Hepatocyte (in vitro differentiated cells): ENCODE results near the gene NDP. TPM values are rescaled to one million over a fixed set of nuclear protein-coding genes. Genes with fewer than 3 reads are reported as not detected.

Experiments used
- DNase-seq: peaks from one replicate; pipeline ENCODE4 v3.0.0-alpha.2; 2016; ENCODE audit warnings: low spot score
- H2AFZ ChIP-seq: fragments of 200-600 bp; sonication (generic); 2 replicates; pipeline ENCODE4 v1.6.0; 2016; ENCODE audit warnings: antibody characterized with exemption, mild to moderate bottlenecking
- H3K27ac ChIP-seq: fragments of 200-600 bp; sonication (generic); 2 replicates; pipeline ENCODE4 v1.5.1; 2016; ENCODE audit warnings: mild to moderate bottlenecking
- H3K27me3 ChIP-seq: fragments of 200-600 bp; sonication (generic); 2 replicates; pipeline ENCODE4 v1.6.1; 2016
- H3K36me3 ChIP-seq: fragments of 200-600 bp; sonication (generic); replicated peaks from 2 replicates; pipeline ENCODE4 v1.5.1; 2016; ENCODE audit warnings: low read depth; ENCODE audit not compliant: insufficient read depth
- H3K4me1 ChIP-seq: fragments of 200-600 bp; sonication (generic); 2 replicates; pipeline ENCODE4 v1.5.1; 2016; ENCODE audit warnings: mild to moderate bottlenecking, moderate library complexity; ENCODE audit not compliant: insufficient read depth
- H3K4me2 ChIP-seq: fragments of 200-600 bp; sonication (generic); 2 replicates; pipeline ENCODE4 v1.6.0; 2016
- H3K4me3 ChIP-seq: fragments of 200-600 bp; sonication (generic); 2 replicates; pipeline ENCODE4 v1.5.1; 2016; ENCODE audit warnings: mild to moderate bottlenecking
- H3K79me2 ChIP-seq: fragments of 200-600 bp; sonication (generic); 2 replicates; pipeline ENCODE4 v1.6.0; 2017; ENCODE audit warnings: mild to moderate bottlenecking
- H3K9me2 ChIP-seq: fragments of 200-600 bp; sonication (generic); replicated peaks from 2 replicates; pipeline ENCODE4 v1.6.0; 2017; ENCODE audit warnings: mild to moderate bottlenecking; ENCODE audit not compliant: insufficient read depth
- H3K9me3 ChIP-seq: fragments of 200-600 bp; sonication (generic); 2 replicates; pipeline ENCODE4 v1.5.1; 2016; ENCODE audit warnings: low read depth, mild to moderate bottlenecking
- H4K20me1 ChIP-seq: fragments of 200-600 bp; sonication (generic); 2 replicates; pipeline ENCODE4 v1.6.0; 2016; ENCODE audit warnings: mild to moderate bottlenecking; ENCODE audit not compliant: insufficient read depth, poor library complexity, severe bottlenecking
- CTCF ChIP-seq: fragments of 200-600 bp; sonication (generic); IDR thresholded peaks from 2 replicates; pipeline ENCODE4 v1.5.1; 2016; ENCODE audit warnings: antibody characterized with exemption, mild to moderate bottlenecking; ENCODE audit not compliant: poor library complexity
- EZH2 ChIP-seq: fragments of 200-600 bp; sonication (generic); IDR thresholded peaks from 2 replicates; pipeline ENCODE4 v1.6.1; 2016; ENCODE audit warnings: antibody characterized with exemption, mild to moderate bottlenecking, borderline replicate concordance
- EZH2phosphoT487 ChIP-seq: fragments of 200-600 bp; sonication (generic); IDR thresholded peaks from one replicate; pipeline ENCODE4 v1.6.1; 2018; ENCODE audit warnings: antibody characterized with exemption, mild to moderate bottlenecking, low read depth, moderate library complexity; ENCODE audit not compliant: unreplicated experiment, severe bottlenecking
- WGBS: methylation state at CpG from one replicate; pipeline ENCODE4 v1.1.6; 2016; ENCODE audit warnings: low lambda C conversion rate; ENCODE audit errors: missing lambda C conversion rate; 5-methylcytosine and 5-hydroxymethylcytosine counted together
- polyA plus RNA-seq: library from polyadenylated mRNA; unstranded; fragments of >200 nt; fragmentation: Nextera tagmentation; extraction: Ambion mirVana; gene quantifications from 2 replicates; pipeline ENCODE4 v1.2.1, GENCODE V29; 2016
- total RNA-seq: library from RNA; depleted of rRNA; stranded (reverse); fragments of >200 nt; gene quantifications from 2 replicates; pipeline ENCODE4 v1.2.3, GENCODE V29; 2014

The NDP gene
- total and polyA plus RNA-seq, 2 experiments from 2014 or later, result 12.2 to 16.3 TPM

DNA sequence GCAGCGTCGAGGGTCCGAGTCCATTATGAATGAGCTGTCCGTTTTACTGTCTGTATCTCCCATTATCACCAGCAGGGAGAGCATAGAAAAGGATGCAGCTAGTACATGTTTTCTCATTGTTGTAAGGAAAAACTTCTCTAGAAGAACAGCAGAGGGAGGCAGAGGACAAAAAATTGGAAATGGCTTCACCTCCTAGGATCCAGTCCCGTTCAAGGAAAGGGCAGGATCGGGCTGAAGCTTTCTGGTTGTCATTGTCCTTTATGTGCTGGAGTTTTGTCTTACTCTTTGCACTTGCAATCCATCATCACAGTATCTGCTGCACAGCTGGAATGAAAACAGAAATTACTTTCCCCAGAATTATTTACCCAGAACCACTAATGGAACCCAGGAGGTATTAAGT is 14.7 kb downstream of the NDP start:
- no peak overlapping the region for H3K4me2 ChIP-seq
- 34% methylated on average over 6 of the region's 6 CpGs for WGBS

DNA sequence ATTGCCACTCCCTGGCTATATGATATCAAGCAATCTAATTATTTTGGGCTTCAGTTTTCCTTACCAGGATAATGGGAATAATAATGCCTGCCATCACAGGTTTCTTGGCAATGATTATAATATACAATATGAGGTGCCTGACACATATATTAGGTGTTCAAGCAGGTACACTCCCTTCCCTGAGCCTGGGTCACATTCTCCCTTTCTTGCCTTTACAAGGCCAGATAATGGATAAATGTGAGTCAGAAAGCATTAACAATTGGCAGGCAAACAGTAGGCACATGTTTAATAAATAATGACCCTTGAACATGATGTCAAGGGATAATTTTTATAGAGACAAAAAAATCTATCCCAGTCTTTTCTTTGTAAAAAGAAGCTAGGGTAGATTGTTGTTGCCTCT is 17.2 kb downstream of the NDP start:
- no peak for TF ChIP-seq EZH2
- TF ChIP-seq EZH2phosphoT487, result no peak
- TF ChIP-seq CTCF, result no peak
- Histone ChIP-seq H2AFZ (no peak overlapping the region), H3K27ac (no peak overlapping the region)

More for the DNA sequence above, 14.7 kb downstream of the NDP start:
- Histone ChIP-seq H3K9me3 (no peaks in the 10 kb centered on the region), H3K36me3 (no peaks in the 10 kb centered on the region), H3K9me2 (no peaks in the 10 kb centered on the region), H2AFZ (no peak overlapping the region), H3K27ac (peak overlapping the region; percentile 6), H4K20me1 (no peaks in the 10 kb centered on the region), H3K79me2 (no peaks in the 10 kb centered on the region), H3K4me3 (no peak overlapping the region), H3K4me1 (no peaks in the 10 kb centered on the region), H3K27me3 (no peaks in the 10 kb centered on the region)
- DNase-seq, result peak; percentile 72
- TF ChIP-seq EZH2phosphoT487 (no peak), CTCF (peak; percentile 72)

GRCh38 chrX:43953218-43953617 is 20.0 kb downstream of the NDP start:
- H3K27ac ChIP-seq, result no peak overlapping the region
- H3K27me3 ChIP-seq, result no peaks in the 10 kb centered on the region
- no peaks in the 10 kb centered on the region for H3K9me2 ChIP-seq
- H3K4me1 ChIP-seq, result no peaks in the 10 kb centered on the region
- no peak overlapping the region for H3K4me2 ChIP-seq
- H3K36me3 ChIP-seq, result no peaks in the 10 kb centered on the region
- no peaks in the 10 kb centered on the region for H4K20me1 ChIP-seq
- no peak for DNase-seq
- H3K9me3 ChIP-seq, result no peaks in the 10 kb centered on the region
- H2AFZ ChIP-seq, result no peak overlapping the region
- 58% methylated on average over 3 of the region's 3 CpGs for WGBS
- H3K4me3 ChIP-seq, result no peak overlapping the region
- H3K79me2 ChIP-seq, result no peaks in the 10 kb centered on the region
- TF ChIP-seq CTCF, result no peak
- TF ChIP-seq EZH2, result no peak
- TF ChIP-seq EZH2phosphoT487, result no peak

More for the DNA sequence above, 17.2 kb downstream of the NDP start:
- no peak overlapping the region for H3K4me2 ChIP-seq
- no peaks in the 10 kb centered on the region for H4K20me1 ChIP-seq
- H3K9me2 ChIP-seq, result no peaks in the 10 kb centered on the region
- H3K27me3 ChIP-seq, result no peaks in the 10 kb centered on the region
- H3K9me3 ChIP-seq, result no peaks in the 10 kb centered on the region
- H3K79me2 ChIP-seq, result no peaks in the 10 kb centered on the region
- no peak for DNase-seq
- H3K36me3 ChIP-seq, result no peaks in the 10 kb centered on the region
- no peak overlapping the region for H3K4me3 ChIP-seq
- no peaks in the 10 kb centered on the region for H3K4me1 ChIP-seq

- H2AFZ ChIP-seq, result no peak overlapping the region
- H3K9me2 ChIP-seq, result no peaks in the 10 kb centered on the region
- WGBS, result 49% methylated on average over 15 of the region's 15 CpGs
- H3K4me2 ChIP-seq, result no peak overlapping the region
- H3K27me3 ChIP-seq, result no peaks in the 10 kb centered on the region
- H3K36me3 ChIP-seq, result no peaks in the 10 kb centered on the region
- peak; percentile 52 for DNase-seq
- H4K20me1 ChIP-seq, result no peaks in the 10 kb centered on the region
- no peak overlapping the region for H3K27ac ChIP-seq
- no peaks in the 10 kb centered on the region for H3K79me2 ChIP-seq
- no peak overlapping the region for H3K4me3 ChIP-seq
- TF ChIP-seq CTCF, result peak; percentile 36
- no peak for TF ChIP-seq EZH2phosphoT487
- TF ChIP-seq EZH2, result no peak
- H3K9me3 ChIP-seq, result no peaks in the 10 kb centered on the region
- no peaks in the 10 kb centered on the region for H3K4me1 ChIP-seq
Measured at GRCh38 chrX:43949669-43950068, 23.5 kb downstream of the NDP start.
